GM12872 (cell line): ENCODE data around the gene KRTAP10-8.

Experiments used
- TF ChIP-seq, protein P1 (sequence below): IDR thresholded peaks from 3 replicates; pipeline ENCODE4 v1.5.1; 2011; ENCODE audit warnings: low read depth, mild to moderate bottlenecking, low read length, moderate library complexity; ENCODE audit not compliant: insufficient read depth

KRTAP10-8 gene

GRCh38 chr21:44606495-44606894 is 5.4 kb upstream of the KRTAP10-8 start:
- TF ChIP-seq, protein P1, sequence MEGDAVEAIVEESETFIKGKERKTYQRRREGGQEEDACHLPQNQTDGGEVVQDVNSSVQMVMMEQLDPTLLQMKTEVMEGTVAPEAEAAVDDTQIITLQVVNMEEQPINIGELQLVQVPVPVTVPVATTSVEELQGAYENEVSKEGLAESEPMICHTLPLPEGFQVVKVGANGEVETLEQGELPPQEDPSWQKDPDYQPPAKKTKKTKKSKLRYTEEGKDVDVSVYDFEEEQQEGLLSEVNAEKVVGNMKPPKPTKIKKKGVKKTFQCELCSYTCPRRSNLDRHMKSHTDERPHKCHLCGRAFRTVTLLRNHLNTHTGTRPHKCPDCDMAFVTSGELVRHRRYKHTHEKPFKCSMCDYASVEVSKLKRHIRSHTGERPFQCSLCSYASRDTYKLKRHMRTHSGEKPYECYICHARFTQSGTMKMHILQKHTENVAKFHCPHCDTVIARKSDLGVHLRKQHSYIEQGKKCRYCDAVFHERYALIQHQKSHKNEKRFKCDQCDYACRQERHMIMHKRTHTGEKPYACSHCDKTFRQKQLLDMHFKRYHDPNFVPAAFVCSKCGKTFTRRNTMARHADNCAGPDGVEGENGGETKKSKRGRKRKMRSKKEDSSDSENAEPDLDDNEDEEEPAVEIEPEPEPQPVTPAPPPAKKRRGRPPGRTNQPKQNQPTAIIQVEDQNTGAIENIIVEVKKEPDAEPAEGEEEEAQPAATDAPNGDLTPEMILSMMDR, result no peak

- TF ChIP-seq, protein P1, result no peak
These were observed 2.7 kb upstream of the KRTAP10-8 start for GRCh38 chr21:44609193-44609592.

GRCh38 chr21:44611551-44611950 is 328 bp upstream of the KRTAP10-8 start:
- TF ChIP-seq, protein P1, result no peak

- TF ChIP-seq, protein P1, result no peak
These were observed 870 bp downstream of the KRTAP10-8 start for GRCh38 chr21:44612669-44613229.

- TF ChIP-seq, protein P1, result no peak
These were observed 1.7 kb downstream of the KRTAP10-8 start for GRCh38 chr21:44613386-44614155.

DNA sequence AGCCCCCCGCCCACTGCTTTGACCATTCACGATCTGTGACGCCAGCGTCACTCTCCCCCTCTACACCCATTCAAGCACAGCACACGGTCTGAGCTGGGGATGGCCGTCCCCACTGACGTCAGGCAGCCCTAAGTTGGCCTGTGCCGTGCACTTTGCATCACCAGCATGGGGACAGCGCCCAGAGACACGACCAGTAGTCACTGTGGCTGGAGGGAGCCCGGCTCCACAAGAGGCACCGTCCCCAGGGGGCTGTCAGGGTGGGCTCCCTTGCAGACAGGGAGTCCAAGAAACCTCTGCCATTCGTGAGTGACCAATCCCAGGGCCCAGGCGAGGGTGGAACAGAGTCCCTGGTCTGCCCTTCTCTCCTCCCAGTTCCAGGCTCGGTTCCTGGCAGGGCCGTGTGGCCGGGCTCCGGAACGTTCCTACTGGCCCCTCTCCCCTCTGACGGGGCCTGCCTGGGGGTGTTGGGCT is 2.3 kb downstream of the KRTAP10-8 start:
- TF ChIP-seq, protein P1, result no peak

GRCh38 chr21:44614961-44615391 is 3.1 kb downstream of the KRTAP10-8 start:
- TF ChIP-seq, protein P1, result no peak
